GM18498 (cell line): Measurements from ENCODE around the gene ORC3.

Experiments used
- ATAC-seq: cut with Tn5 transposase; IDR thresholded peaks from one replicate; pipeline ENCODE4 v1.9.1; 2021; ENCODE audit warnings: mild to moderate bottlenecking, moderate library complexity; ENCODE audit not compliant: unreplicated experiment

Gene ORC3

DNA sequence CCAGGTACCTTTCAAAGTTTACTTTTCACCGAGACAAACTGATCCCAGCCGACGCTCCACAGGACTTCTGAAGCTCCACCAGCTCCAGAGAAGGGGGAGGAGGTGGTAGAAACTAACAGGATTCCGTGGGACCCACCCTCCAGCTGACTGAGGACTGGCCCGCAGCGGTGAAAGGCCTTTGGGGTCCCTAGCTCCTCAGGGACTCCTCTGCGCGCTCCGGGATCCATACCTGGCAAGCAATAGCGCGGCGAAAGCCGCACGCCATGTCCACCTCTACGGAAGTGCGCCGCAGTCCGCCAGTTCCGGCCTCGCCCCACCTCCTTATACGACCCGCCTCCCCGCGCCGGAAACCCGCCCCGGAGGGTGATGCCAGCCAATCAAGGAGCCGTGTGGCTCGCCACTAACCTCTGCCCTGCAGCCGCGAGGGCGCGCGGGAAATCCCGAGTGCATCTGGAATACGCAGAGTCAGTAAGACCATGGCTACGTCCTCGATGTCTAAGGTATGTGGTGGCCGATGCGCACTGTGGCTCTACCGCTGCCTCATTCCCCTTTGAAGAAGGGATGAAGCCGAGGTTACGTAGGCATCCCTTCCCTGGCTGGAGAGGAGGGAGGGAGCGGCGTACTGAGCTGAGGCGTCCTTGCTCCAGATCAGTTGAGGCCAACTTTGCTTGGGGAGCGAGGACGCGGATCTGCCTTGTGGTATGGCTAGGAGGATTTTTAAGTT lies at the start of gene ORC3, which contains the start of gene RARS2:
Gene ORC3, plus strand, starts transcription at position 443 of the 724 bp plus-strand sequence. Its CDS starts 34 bp downstream, at position 477.
Gene RARS2, minus strand, starts transcription at position 295 of the 724 bp plus-strand sequence. Its CDS starts 30 bp downstream, at position 265.
- peak; percentile 100 for ATAC-seq

DNA sequence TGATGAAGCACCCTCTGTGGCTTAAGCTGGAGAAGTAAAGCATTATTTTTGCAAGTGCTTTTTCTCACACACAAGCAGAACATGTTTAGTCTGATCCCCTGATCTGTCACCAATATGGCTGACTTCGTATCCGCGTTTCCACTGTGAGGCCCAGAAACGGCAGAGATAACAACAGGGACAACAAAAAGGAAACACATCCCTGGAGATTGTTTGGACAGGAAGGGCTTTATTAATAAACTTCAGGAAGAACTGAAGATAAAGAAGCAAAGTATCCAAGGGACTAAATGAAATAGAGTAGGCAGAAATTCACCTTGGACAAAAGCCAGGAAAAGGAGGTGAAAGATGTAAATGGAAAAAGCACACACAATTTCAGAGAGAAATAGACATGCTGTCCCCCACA lies 49.4 kb upstream of the ORC3 start:
- no peak for ATAC-seq

DNA sequence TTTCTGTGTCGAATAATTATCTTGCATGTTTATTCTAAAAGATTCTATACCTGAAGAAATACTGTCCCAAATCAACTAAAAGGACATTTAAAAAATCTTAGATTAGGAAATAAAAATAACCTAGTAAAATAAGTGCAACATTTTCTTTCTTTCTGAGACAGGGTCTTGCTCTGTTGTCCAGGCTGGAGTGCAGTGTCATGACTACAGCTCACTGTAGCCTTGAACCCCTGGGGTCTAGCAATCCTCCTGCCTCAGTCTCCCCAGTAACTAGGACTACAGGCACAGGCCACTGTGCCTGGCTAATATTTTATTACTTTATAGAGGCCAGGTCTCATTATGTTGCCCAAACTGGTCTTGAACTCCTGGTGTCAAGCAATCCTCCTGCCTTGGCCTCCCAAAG lies 48.9 kb upstream of the ORC3 start:
- ATAC-seq = no peak

DNA sequence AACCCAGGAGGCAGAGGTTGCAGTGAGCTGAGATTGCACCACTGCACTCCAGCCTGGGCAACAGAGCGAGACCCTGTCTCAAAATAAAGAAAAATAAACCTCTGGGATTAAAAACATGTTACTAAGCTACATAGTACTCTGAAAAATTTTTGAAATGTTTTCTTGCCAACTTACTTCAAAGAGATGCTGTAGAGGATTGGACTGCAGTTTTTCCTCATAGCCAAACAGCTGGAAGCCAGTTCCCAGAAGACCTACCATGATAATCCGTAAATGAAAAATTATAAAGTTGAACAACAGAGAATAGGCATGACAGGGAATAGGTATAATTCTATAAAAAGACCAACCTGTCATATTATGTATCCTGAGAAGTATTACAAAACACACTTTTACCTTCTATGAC lies 48.2 kb upstream of the ORC3 start:
- ATAC-seq = no peak

DNA sequence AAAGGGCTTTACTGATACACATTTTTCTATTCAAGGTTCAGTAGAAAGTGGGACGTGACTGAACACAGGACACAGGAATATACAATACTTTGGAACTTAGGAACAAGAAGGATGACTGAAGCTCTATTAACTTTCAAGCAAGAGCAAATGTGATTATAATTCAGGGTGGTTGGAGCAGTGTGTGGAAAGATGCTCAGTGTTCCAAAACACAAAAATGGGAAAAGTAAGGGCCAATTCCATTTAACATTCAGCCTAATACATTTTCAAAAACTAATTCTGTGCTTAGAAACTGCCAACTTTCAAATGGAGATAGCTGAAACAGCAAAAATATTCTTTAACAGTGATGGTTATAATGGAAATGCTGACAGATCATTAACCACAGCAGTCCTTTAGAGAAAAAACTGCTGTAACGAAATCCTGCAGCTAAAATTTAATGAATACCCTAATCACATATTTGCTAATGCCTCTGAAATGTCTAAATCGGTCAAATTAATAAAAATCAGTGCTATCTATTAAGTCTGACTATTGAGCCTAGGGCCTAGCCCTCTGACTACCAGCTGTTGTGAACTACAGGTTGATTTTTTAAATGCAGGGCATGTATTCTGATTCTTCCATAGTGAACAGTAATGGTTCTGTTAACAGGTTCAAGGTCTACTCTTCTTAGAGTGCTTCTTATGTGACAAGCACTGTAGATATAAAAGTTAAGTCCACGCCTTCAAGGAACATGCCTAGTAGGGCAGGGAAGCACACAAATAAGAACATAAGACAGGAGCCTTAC lies 46.0 kb upstream of the ORC3 start:
- ATAC-seq = peak; percentile 21

DNA sequence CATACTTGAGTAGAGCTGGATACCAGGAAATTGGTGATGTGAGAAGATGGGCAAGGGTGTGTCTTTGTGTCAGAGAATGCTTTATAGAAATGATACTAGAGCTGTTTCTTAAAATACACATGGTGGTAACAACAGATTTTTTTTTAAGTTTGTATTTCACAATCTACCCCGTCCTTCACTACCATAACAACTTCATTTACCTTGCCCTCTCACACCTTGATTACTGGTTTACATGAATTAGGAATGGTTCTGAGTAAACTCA lies 45.5 kb upstream of the ORC3 start:
- peak; percentile 68 for ATAC-seq

DNA sequence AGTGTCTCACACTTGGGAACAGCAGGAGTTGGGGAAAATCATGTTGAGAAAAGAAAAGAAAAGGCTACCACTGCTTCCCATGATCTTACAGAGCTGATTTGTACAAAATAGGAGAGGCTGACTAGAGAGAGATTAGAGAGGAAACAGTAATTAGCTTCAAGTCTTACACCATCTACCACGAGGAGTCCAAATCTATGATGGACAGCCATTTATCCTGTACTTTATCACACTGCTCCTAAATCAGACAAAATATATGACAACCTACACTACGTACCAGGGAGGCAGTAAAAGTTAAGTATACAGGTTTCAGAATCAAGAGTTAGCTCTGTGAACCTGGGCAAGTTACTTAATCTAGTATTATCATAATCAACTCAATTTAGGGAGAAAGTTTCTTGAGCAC lies 38.1 kb upstream of the ORC3 start:
- ATAC-seq = no peak

DNA sequence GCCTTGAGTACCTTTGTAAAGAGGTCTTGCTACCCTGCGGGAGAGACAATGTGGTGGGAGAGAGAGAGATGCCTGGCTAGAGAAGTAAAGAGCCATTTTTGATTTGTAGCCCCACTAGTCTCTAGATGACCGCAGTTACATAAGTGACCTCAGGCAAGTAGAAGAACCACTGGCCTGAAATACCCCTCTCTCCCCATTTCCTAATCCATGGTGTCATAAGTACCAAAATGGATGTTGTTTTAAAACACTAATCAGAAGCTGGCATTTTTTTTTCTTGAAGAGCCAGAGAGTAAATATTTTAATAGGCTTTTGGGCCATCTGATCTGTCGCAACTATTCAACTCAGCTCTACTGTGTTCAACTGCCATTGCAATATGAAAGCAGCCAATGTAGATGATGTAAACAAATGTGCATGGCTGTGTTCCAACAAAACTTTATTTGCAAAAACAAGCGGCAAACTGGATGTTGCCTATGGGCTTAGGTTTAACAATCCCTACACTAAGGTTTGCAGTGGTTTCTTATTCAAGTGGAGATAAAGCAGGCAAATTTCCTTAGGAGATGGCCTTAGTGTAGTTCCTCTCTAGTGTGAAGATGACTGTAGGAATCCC lies 36.7 kb upstream of the ORC3 start:
- no peak for ATAC-seq

DNA sequence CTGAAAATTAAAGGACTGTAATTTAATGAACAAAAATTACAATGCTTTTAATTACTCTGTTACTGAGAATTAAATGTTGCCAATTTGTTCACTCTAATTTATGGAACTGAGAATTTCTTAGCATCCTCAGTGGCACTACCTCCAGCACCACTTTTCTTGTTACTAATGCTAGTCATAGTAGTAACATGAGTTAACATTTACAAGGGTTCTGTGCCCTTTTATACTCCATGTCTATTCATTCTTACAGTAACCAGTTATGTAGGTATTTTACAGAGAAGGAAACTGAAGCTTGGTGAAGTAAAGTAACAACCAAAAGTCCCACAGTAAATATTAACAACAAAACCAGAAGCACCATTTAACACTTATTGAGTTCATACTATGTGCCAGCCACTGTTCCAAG lies 34.4 kb upstream of the ORC3 start:
- no peak for ATAC-seq

DNA sequence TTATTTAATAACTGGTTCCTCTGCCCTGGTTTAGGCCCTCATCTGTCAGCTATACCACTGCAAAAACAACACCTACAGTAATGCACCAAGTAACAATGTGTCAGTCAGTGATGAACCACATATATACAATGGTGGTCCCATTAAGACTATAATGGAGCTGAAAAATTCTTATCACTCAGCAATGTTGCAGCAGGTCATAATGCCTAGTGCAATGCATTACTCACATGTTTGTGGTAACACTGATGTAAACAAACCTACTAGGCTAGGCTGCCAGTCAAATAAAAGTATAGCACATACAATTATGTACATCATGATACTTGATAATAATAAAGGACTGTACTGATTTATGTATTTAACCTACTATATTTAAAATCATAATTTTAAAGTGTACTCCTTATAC lies 31.5 kb upstream of the ORC3 start:
- ATAC-seq = no peak

DNA sequence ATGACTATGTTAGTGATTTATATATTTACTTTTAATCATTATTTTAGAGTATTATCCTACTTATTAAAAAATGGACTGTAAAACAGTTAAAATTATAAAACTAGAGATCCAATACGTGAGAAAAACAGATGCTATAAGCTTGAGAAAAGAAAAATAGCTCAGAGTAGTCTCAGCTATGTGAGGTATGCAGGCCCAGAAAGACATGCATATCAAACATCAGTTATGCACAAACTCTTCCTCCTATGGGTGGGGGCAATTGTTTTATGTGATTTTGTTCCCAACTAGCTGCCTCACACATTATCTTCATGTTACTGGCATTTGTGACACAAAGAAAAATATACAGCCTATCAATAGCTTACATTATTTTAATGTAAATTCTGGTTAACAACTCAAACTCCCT lies 28.9 kb upstream of the ORC3 start:
- no peak for ATAC-seq

DNA sequence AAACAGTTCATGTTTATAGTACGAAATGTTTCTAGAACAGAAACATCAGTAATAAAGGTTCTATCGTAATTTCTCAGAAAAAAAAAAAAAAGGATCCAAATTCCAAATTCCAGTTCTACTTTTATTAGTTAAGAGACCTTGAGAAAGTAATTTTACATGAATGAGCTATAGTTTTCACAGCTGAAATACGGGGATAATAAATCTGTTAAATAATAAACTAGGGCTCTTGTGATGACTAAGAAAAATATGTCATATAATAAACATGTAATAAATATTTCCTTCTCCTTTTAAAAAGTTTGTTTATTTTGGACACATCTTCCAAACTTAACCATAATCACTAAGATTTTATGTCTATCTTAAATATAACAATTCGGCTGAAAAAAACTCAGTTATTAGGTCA lies 17.9 kb upstream of the ORC3 start:
- no peak for ATAC-seq

DNA sequence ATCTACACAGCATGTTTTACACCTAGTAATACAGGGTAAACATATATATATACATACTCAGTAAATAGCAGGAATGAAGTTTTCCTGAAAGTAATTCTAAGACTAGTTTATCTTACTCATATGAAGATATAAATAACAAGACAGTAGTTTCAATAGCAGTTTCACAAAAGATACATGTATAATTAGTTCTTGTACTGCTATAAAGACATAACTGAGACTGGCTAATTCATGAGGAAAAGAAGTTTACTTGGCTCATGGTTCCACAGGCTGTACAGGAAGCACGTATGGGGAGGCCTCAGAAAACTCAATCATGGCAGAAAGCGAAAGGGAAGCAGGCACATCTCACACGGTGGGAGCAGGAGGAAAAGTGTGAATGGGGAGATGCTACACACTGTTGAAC lies 17.1 kb upstream of the ORC3 start:
- peak; percentile 53 for ATAC-seq

DNA sequence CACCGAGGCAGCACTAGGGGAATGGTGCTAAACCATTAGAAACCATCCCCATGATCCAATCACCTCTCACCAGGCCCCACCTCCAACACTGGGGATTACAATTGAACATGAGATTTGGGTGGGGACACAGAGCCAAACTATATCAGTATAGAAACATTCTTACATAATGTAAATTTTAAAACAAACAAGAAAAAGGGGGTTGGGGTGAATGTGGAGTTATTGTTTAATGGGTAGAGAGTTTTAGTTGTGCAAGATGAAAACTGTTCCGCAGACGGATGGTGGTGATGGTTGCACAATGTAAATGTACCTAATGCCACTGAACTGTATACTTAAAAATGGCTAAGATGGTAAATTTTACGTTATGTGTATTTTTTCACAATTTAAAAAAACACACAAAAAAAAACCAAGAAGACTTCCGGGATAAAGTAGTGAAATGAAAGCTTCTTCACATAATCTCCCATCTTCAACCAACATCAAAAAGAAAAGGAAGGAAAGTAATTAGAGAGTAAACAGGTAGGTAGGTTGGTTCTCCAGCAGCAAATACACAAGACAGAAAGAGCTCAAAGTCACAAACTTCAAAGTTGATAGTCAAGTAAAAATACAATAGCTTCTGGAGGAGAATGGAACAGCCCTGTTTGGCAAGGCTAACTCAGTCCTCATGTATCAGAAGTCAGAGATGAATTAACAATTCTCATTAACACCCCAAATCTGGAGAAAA lies 16.5 kb upstream of the ORC3 start:
- no peak for ATAC-seq

DNA sequence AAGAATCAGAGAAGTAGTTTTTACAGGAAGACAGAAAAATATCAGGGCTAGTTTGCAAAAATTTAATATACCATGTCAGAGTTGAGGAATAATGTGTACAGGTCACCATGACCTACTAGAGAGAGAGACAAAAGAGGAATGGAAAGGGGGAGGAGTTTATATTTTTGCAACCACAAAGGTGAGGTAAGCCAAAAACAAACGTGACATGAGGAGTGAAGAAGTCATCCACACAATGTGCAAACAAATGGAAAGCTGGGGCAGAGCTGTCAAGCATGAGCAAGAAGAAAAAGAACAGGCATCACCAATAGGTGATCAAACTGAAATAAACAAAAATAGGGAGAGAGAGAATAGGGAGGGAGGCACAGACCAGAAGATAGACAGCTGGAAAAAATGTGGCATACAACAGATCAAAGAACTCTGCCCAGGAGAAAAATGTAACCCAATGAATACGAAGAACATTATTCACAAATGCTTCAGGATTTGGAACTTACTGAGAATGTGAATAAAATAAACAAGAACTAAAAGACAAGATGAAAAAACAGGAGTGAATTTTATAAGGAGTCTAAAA lies 15.6 kb upstream of the ORC3 start:
- no peak for ATAC-seq

DNA sequence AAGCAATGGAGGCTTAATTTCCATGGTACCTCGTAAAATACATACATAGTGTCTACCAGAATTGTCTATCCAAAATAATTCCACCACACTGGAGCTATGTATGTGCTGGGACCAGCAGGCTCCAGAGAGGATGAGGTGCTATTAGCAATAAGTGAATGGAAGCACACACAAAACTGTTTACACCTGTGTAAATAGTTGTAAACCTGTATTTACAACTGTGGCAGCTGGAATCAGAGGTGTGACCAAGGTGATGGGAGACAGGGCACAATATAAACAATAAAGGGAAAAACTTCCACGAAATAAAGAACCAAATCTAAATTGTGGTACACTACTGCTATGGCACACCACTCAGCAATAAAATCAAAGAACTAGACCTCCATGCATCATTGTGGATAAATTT lies 14.5 kb upstream of the ORC3 start:
- no peak for ATAC-seq

DNA sequence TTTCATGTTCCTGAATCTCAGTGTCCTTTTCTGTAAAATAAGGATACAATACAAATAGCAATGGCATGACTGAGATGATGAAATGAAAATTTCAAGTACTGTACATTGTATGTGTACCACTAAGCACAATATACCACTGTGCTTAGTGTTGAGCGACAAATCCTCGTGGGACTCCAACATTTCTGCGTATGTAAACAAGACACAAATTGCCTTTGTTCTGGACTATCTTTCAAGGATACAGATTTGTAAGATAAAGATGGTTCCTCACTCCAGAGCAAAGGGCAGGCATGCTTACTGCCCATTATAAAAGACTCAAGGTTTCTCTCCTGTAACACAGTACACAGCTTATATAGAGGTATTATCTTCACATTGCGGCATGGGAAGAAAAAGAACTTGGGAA lies 6.1 kb upstream of the ORC3 start:
- ATAC-seq = no peak

DNA sequence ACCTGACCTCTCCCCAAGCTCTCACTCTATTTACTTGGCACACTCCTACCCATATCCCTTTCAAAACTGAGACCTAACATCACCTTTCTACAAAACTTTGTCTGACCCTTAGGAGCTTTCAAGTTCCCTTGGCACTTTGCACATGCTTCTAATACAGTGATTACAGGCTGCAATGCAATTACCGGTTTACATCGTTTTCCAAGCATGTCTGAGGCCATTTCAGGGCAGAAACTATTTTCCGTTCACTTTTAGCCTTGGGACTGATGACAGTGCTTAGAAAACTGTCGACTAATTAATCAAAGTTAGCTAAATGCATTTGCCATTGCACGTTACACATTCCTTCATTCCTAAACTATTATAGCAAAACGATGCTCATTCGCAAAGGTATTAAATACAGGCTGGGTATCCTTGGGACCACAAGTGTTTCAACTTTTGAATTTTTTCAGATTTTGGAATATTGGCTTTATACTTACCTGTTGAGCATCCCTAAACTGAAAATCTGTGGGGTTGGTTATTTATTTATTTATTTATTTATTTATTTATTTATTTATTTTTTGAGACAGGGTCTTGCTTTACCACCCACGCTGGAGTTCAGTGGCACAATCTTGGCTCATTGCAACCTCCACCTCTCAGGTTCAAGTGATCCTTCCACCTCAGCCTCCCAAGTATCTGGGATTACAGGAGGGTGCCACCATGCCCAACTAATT lies 3.4 kb upstream of the ORC3 start:
- ATAC-seq = no peak

DNA sequence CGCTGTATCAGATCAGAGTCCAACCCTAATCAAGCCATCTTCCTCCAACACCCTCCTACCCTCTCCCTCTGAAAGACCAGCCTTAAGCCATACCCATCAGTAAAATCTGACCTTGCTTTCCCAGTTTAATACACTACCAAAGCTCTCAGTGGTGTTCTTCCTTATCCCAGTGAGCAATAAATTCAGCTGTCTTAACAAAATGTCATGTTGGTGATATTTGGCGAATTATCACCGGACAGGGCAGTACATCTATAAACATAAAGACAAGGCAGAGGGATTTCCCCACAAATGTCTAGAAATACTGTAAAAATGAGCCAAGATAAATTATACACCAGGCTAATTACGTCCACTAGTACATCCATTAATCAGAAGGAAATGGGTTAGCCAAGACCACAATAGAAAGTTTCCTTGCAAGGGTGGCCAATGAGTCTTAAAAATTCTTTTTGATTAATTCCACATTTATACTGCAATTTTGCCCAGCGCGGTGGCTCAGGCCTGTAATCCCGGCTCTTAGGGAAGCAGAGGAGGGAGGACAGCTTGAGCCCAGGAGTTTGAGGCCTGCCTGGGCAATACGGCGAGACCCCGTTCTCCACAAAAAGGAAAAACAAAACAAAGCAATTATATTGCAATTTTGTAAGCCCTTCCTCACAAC lies 1.1 kb upstream of the ORC3 start:
- no peak for ATAC-seq

DNA sequence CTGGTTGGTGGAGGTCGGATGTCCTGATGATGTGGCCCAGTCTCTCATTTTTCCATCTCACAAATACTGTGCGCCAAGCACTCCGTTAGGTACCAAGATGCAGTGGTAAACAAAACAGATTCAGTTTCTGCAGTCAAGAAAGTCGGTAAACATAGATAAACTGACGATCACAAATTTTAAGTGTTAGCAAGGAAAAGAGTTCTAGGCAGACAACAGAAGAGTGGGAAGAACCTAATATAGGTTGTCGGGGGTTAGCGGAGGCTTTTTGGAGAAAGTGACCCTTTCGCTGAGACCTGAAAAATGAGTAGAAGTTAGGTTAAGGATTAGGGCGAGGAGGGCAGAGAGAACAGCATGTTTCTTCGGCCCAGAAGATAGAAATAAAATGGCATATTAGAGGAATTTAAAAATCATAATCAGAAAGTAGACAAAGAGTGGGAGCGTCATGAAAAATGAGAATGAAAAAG lies 514 bp downstream of the ORC3 start:
- ATAC-seq = no peak
